Stimulated activated CD8-positive, alpha-beta memory T cell treated with anti-CD3 and anti-CD28 coated beads, Interleukin-15, amount 100 ng/mL, for 1 hour (primary cell): Measurements from ENCODE around the gene TMEM42.
"Not testable (repeated sequence)": the region's sequence is repeated elsewhere in the genome, so short reads cannot be mapped to it uniquely, and the experiment has no call there.

Source experiments
- DNase-seq: peaks from one replicate; pipeline ENCODE4 v3.0.0-alpha.2; 2020; ENCODE audit warnings: low read depth

TMEM42 gene

DNA sequence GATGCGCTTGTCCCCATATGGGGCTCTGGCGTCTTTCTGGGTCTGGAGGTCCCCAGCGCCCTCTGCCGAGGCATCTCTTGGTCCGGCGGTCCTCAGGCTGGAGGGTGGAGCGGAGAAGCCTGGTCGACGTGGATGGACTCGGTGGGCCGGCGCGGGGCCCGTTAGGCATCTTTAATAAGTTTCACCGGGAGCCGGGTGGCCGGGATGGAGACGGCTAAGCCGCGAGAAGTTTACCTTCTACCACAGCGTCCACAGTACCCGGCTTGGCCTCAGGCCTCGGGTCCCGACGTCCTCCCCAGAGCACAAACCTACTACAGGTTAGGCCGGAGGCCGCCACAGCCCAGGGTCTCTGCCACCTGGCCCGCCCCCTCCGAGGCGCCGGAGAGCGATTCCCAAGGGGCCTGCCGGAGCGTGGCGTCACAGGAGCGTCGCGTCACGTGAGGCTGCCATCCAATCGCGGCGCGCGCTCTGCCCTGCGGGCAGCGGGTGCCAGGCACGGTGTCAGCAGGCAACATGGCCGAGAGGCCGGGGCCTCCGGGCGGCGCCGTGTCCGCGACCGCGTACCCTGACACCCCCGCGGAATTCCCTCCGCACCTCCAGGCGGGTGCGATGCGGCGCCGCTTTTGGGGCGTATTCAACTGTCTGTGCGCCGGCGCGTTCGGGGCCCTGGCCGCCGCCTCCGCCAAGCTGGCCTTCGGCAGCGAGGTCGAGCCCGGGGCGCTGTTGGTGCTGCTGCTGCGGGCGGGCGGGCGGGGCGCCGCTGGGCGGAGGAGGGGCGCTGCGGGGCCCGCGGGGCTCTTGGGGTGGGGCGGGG is at the start of gene TMEM42:
TSS of gene TMEM42 (plus strand) at position 501 of the 814 bp plus-strand sequence. CDS start at position 514, 13 bp downstream.
- peak; percentile 66 for DNase-seq

- no peak for DNase-seq
These were observed 47.0 kb upstream of the TMEM42 start for GRCh38 chr3:44814751-44815150.

GRCh38 chr3:44816334-44816733 is 45.4 kb upstream of the TMEM42 start:
- not testable (repeated sequence) for DNase-seq

DNA sequence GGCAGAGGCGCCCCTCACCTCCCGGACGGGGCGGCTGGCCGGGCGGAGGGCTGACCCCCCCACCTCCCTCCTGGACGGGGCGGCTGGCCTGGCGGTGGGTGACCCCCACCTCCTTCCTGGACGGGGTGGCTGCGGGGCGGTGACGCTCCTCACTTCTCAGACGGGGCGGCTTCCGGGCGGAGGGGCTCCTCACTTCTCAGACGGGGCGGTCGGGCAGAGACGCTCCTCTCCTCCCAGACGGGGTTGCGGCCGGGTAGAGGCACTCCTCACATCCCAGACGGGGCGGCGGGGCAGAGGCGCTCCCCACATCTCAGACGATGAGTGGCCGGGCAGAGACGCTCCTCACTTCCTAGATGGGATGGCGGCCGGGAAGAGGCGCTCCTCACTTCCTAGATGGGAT is 40.5 kb upstream of the TMEM42 start:
- DNase-seq: not testable (repeated sequence)

- no peak for DNase-seq
These were observed 36.3 kb upstream of the TMEM42 start for GRCh38 chr3:44825264-44825925.

- no peak for DNase-seq
These were observed 34.5 kb upstream of the TMEM42 start for GRCh38 chr3:44827196-44827595.

DNA sequence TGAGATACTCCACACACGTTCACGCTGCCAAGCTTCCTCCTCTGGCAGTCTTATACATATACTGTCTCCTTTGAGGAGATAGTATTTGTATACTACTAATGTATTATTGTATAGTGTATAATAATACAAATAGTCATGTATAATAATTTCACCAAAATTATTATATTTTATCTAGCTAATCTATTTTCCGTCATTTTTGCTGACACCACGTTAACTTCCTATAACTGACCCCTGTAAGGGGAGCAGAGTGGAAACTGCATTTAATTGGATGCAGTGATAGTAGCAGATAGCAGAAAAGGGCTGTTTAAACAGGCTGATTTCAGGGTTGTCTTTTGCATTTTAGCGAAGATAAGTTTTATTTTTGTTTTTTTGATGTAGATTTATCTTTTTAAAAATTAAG is 30.5 kb upstream of the TMEM42 start:
- DNase-seq: no peak

- DNase-seq: no peak
These were observed 29.7 kb upstream of the TMEM42 start for GRCh38 chr3:44832032-44832431.

DNA sequence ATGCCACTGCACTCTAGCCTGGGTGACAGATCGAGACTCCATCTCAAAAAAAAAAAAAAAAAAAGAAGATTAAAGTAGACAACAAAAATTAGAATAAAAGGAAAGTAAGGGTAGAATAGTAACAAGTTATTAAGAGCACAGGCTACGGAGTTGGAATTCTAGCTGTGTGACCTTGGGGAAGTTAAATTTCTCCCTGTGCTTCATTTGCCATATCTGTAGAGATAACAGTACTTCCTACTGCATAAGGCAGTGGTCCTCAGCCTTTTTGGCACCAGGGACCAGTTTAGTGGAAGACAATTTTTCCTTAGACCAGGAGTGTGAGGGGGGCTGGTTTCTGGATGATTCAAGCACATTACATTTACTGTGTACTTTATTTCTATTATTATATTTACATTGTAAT is 28.7 kb upstream of the TMEM42 start:
- no peak for DNase-seq

- no peak for DNase-seq
These were observed 28.3 kb upstream of the TMEM42 start for GRCh38 chr3:44833394-44833793.

- DNase-seq: no peak
These were observed 26.0 kb upstream of the TMEM42 start for GRCh38 chr3:44835684-44836083.

GRCh38 chr3:44842376-44842775 is 19.3 kb upstream of the TMEM42 start:
- no peak for DNase-seq

DNA sequence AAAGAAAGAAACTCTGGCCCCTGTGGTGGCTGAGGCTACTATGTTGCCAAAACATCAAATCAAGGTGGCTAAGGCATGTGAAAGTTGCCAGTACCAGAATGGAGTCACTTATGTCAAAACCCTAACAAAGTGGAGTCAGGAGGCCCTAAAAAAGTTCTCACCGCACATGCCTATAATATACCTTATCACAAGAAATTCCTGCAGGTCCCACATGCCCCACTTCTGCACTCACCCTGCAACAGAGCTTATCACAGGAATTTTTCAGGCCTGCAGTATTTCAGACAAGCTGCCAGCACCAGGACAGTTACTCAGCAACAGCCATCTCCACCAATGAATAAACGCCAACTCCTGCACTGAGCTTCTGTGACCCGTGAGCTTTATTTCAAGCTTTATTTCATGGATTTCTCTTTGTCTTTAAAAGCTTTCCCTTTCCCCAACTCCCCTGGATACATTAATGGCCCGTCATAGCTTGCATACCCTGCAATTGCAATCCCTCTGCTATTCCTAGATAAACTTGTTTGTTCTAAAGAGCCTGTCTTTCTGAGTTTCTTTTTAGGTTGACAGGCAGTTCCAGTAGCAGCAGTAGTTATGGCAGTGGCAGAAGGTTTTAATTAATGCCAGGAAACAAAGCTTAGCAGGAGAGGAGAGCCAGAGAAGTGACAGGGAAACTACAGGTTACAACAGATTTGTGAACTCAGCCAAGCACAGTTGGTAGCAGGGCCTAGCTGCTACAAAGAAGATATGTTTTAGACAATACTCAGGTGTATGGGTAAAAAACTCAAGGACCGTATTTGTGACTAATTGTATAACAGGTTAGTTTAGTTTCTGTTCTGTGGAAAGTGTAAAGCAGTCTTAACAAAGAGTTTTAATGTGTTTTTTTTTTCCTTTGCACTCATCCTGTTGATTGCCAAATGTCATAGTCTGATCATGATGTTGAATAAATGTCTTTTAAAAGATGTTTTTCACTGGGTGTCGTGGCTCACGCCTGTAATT is 15.9 kb upstream of the TMEM42 start:
- no peak for DNase-seq

DNA sequence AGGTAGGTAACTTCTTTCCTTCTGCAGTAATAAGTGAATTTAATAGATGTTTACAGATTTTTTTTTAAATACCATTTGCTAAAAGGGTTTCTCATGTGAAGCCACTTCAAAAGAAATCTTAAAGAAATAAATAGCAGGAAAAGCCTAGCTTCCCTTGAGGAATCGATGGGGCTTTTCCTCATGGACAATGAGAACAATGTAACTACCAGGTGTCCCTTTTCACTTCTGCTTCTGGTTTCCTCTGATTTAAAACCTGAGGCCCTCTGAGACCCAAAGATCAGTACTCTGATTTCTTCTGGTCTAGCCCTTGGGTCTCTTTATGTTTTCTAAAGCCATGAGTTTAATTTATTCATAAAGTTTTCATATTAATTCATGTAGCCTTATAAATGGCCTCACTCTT is 13.1 kb upstream of the TMEM42 start:
- DNase-seq: no peak

DNA sequence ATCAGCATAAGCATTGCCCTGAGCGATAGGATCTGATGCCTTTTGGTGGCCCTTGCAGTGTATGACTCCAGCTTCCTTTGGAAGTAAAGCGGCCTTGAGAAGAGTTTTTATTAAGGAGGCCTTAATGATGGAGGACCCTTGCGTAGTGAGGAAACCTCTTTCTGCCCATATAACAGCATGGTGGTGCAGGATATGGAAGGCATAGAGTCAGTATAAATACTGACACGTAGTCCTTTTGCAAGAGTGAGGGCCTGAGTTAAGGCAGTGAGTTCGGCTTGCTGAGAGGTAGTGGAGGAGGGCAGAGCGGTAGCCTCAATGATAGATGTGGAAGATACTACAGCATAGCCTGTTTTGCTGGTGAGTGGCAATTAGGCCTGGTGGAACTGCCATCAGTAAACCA is 5.0 kb upstream of the TMEM42 start:
- not testable (repeated sequence) for DNase-seq

GRCh38 chr3:44860117-44860516 is 1.6 kb upstream of the TMEM42 start:
- DNase-seq: no peak

GRCh38 chr3:44862226-44862637 is 520 bp downstream of the TMEM42 start:
- DNase-seq: no peak

DNA sequence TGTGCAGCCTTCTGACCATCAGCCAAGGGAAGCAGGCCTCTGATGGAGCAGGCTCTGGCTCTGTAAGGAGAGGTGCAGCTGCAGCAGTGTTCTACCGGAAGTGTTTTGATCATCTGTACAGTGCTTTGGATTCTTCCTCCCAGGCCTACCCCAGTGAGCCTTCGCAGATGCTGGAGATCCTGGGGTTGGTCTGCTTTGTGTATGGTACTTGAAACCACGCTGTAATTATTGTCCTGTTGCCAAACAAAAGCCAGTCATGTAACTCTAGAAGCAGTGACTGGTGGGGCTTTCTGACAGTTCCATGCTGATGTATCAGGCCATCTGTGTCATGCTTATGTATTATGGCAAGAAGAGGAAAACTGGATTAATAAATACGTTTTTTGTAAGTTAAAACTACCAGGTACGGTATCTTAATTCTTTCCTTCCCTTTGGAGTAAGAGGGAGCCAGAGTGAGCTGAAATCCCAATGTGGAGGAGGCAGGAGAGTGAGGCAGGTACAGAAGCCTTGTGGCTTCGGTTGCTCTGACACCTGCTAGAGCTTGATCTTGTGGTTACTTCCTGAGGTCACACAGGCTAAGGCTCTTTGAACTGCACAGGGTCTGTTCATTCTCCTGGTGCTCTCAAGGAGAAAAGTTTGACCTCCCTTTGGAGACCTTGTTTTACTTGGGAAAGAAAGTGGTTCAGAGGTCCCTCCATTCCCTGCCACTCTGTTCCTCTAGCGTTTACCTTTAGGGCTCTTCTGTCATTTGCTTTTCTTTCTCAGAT is 3.7 kb downstream of the TMEM42 start:
- DNase-seq: no peak

GRCh38 chr3:44867421-44868111 is 5.9 kb downstream of the TMEM42 start:
- DNase-seq: no peak

- DNase-seq: no peak
These were observed 8.8 kb downstream of the TMEM42 start for GRCh38 chr3:44870375-44871061.
